NCI-H510A (cell line): Measurements from ENCODE around the gene RASL11A.
A peak's percentile ranks its signal among the peaks of the same experiment; 100 is the strongest.
"Not testable (repeated sequence)": the region's sequence is repeated elsewhere in the genome, so short reads cannot be mapped to it uniquely, and the experiment has no call there.

ENCODE experiments used
- DNase-seq: peaks from one replicate; lab custom pipeline; 2025; lab: John Stamatoyannopoulos, UW

Gene RASL11A, protein sequence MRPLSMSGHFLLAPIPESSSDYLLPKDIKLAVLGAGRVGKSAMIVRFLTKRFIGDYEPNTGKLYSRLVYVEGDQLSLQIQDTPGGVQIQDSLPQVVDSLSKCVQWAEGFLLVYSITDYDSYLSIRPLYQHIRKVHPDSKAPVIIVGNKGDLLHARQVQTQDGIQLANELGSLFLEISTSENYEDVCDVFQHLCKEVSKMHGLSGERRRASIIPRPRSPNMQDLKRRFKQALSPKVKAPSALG

DNA sequence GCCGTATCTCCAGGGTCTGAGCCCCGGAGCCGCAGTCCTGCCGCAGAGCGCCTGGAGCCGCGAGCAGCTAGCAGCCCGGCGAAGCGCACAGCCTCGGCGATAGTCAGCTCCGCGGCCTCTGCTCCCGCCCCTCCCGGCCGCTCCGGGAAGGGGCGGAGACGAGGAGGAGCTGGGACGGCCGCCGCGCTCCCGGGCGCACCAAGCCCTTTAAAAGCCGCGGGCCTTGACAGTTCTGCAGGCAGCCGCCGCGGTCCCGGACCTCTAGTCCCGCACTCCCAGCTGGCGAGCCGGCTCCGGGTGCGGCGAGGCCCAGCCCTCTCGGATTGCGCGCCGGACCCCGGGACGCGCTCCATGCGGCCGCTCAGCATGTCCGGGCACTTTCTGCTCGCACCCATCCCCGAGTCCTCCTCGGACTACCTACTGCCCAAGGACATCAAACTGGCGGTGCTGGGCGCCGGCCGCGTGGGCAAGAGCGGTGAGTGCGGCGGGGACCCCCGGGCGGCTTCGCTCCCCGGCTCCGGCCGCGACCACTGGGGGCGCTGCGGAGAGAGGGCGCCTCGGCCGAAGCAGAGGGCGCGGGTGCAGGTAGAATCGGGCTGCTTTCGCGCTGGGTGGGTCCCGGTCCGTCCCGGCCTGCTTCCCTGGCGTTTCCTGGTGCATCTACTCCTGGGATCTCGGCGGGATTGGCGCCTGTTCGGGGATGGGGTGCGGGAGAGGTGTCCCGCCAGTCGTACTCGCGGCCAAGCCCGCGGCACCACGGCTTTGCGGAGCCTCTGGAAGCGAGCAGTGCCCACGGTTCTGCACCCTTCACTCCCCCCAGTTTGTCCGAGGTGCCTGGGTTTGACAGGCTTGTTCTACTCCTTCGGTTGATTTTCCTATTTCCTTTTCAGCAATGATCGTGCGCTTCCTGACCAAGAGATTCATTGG, at the start of gene RASL11A:
Gene RASL11A (plus strand): TSS at position 237 of the 927 bp plus-strand sequence. CDS start 115 bp downstream, at position 352.
- DNase-seq = peak; percentile 67

DNA sequence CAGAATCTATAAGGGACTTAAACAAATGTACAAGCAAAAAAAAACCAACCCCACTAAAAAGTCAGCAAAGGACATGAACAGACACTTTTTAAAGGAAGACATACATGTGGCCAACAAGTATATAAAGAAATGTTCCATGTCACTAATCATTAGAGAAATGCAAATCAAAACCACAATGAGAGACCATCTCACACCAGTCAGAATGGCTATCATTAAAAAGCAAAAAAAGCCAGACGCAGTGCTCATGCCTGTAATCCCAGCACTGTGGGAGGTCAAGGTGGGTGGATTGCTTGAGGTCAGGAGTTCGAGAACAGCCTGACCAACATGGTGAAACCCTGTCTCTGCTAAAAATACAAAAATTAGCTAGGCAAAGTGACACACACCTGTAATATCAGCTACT, 48.5 kb upstream of the RASL11A start:
- DNase-seq = not testable (repeated sequence)

GRCh38 chr13:27226991-27227390, 43.6 kb upstream of the RASL11A start:
- DNase-seq = no peak

DNA sequence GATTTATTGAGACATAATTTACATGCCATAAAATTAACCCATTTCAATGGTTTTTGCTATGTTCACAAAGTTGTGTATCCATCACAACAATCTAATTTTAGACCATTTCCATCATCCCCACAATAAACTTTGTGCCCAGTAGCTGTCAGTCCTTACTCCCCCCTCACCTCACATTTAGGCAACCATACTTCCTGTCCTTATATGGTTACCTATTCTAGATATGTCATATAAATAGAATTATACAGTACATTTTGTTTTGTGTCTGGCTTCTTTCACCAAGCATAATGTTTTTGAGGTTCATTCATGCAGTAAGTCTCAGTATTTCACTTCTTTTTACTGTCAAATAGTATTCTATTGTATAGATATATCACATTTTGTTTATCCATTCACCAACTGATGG, 42.5 kb upstream of the RASL11A start:
- no peak for DNase-seq

- no peak for DNase-seq
Measured at GRCh38 chr13:27229642-27230041, 41.0 kb upstream of the RASL11A start.

GRCh38 chr13:27233964-27234363, 36.7 kb upstream of the RASL11A start:
- no peak for DNase-seq

DNA sequence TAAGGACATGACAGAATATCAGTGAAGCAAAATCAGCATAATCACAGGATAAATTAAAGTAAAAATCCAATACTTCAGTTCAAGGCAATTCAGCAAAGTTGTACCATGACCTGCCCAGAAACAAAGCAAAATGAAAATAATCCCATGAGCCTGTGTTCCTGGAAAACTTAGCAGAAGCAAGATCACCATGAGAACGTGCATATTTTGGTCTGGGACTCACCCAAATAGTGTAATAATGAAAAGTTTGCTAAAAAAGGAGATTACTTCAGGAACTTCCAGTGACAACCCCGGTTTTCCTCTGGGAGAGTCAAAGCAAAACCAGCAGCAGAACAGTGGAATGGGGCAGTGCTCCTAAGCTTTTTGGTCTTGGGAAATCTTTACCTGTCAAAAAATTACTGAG, 34.2 kb upstream of the RASL11A start:
- DNase-seq = no peak

GRCh38 chr13:27242702-27243101, 27.9 kb upstream of the RASL11A start:
- no peak for DNase-seq

DNA sequence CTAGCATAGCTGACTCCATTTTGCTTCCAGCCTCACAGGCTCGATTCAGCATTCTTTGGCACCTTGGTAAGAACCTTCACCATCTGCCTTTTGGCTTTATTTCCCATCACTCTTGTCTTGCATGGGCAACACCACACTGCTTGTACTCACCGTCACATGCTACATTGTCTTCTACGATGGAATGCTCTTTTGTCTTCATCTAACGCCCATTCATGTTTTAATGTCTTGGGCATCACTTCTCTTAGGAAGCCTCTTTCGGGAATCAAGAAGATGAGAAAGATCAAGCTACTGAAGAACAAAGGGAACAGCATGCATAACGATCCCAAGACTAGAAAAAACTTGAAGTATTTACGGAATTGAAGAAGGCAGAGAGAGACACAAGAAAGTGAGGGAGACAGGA, 25.0 kb upstream of the RASL11A start:
- DNase-seq = no peak

DNA sequence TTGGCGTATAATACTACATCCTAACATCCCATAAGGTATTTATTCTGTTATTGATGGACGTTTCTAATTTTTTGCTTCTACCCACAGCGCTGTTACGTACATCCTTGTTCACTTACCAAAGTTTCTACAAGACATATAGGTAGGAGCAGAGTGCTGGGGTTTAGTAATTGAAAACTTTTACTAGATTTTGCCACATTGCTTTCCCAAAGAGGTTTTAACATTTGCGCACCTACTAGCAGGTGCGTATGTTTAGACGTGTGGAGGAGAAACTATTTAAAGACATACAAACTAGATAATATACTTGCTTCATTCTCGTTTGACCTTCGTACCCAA, 19.8 kb upstream of the RASL11A start:
- no peak for DNase-seq

DNA sequence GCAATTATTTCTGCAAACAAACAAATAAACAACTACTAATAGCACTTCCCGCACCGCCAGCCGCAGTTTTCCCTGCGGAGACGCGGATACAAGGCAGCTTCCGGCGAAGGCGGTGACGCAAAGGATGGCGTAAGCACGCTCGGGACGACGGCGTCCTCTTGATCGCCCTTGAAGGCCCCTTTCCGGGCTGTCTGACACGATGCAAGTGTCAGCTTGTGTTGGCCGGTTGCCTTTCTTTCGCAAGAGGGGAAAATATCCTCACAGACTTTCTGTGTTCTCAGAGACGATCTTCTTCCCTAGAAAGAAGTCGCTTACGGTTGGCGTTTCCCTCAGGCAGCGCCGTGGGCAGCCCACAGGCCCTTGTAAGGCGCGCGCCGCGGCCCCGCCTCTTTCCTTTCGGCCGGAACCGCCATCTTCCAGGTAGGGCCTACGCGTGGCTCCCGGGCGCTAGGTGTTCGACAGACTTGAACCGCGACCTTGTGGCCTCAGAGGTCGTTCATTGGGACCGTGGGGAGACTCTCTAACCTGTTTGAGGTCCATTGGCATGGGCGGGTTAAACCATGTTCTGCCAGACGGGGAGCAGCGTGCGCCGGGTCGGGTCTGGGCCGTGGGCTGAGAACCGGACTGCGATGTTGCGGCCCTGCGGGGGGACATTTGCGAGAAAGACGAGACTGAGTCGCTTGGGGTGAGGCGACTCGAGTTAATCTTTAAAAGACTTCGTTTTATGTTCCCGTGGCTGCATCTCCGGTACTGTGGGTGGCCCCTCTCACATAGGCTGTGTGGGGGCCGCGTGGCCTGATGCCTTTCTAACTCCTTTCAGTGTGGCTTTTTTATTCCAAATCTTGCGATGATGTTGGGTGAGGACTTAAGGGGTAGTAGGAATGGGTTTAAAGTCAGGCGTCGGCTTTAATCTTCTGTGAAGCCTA, 19.2 kb upstream of the RASL11A start, which contains the start of gene RPL21:
Gene RPL21 (plus strand): TSS at position 393 of the 926 bp plus-strand sequence. CDS start 2,219 bp downstream, outside the sequence.
- DNase-seq = peak; percentile 77

DNA sequence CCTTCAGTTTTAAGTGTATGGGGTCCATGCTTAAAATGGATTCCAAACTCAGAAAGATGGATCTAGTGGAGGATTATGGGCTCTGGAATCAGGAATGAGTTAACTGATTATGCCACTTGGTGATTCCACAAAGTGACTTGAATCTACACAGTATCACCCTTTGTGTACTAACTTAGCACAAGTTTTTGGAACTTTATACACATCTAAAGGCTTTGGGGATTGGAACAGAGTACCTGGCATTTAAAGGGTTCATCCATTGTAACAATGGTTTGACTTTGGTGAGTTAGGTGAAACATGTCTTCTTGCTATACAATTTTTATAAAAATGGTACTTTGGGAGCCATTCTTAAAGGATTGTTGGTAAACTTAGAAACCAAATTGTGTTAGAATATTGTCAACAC, 18.2 kb upstream of the RASL11A start:
- DNase-seq = no peak

- DNase-seq = no peak
Measured at GRCh38 chr13:27257233-27257568, 13.4 kb upstream of the RASL11A start.

DNA sequence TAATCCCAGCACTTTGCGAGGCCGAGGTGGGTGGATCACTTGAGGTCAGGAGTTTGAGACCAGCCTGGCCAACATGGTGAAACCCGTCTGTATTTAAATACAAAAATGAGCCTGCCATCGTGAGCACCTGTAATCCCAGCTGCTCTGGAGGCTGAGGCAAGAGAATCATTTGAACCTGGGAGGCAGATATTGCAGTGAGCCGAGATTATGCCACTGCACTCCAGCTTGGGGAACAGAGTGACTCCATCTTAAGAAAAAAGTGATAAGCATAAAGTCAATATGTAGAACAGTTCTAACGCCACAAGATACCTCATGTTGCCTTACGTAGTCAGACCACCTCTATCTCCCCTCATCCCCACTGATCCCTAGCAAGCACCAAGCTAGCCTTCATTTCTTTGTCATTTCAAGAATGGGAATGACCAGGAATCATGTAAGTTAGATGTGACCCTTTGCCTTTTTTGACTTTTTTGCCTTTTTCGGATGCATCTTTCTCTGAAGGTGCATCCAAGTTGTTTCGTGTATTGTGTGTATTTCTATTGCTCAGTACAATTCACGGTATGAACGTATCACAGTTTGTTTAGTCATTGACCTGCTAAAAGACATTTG, 12.9 kb upstream of the RASL11A start:
- DNase-seq = no peak

- no peak for DNase-seq
Measured at GRCh38 chr13:27258637-27259386, 11.8 kb upstream of the RASL11A start.

DNA sequence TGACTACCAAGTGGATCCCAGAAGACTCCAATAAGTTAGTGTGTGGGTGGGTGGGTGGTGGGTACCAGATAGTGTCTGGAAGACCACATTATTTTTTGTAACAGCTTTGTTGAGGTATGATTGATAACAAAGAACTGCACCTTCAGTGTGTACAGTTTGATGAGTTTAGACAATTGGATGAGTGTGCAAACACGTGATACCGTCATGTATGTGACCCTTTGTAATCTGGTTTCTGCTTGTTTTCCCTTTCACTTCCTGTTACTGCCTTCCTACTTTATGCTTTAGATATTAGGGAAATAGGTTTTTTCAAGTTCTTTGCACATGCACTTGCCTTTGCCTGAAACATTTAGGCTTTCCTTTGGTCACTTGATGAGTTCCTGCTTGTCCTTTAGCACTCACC, 10.8 kb upstream of the RASL11A start:
- no peak for DNase-seq

- no peak for DNase-seq
Measured at GRCh38 chr13:27261396-27261795, 9.2 kb upstream of the RASL11A start.

DNA sequence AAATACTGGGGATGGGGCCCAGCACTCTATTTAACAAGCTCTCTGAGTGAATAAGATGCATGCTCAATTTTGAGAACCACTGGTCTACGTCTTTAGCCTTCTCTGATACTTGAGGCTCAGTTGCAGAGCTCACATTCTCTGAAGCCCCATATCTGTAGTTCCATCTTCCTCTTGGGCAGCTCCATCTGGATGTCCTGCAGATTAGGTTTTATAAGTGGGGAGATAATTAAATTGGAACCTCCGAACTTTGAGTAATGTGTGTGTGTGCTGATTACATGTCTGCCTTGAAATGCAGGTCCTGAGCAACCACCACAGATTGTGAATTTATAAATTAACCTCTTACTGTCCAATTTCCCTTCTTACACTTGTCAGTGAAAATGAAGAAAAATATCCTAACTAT, 7.2 kb upstream of the RASL11A start:
- DNase-seq = no peak

DNA sequence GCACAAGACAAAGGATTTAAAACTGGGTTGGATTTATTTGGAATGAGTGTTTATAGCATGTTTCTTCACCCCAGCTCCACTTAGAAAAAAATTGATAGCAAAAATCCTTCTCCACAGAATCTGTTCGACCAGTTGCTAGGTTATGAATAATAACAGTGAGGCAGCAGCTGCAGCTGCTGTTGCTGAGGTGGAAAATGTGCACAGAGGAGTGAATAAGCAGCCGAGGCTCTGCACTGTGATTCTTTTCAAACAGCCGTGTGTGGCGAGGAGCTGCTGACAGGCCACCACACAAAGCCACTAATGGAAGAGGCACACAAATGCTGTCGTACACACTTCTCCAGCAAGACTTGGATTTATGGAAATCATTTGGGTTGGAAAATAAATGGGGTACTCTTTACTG, 6.4 kb upstream of the RASL11A start:
- DNase-seq = no peak

DNA sequence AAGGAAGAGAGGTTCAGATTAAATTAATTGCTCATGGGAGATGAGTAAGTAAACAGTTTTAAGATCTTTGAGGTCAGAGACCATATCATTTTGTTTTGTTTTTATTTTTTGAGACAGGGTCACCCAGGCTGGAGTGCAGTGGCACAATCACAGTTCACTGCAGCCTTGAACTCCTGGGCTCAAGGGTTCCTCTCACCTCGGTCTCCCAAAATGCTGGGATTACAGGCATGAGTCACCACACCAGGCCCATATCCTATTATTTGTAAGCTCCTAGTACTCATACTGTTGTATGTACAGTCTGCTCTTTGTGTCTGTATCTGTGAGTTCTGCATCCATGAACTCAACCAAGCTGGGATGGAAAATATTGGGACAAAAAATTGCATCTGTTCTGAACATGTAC, 6.0 kb upstream of the RASL11A start:
- DNase-seq = no peak

DNA sequence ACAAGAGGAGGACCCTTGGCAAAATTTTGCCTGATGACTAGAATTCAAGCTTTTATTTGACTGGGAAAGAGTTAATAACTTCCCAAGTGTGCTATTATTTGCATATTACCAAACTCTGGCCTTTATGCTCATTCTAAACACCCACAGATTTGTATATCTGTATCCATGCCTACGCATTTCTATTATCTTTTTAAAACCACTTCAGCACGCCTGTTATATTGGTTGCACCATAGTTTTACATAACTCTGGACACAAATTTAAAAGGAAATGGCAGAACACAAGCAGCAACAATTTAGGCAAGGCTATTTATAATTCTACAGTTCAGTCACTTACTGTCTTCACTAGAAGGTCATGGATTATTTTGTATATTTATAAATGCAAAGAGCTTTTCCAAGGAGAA, 3.7 kb upstream of the RASL11A start:
- DNase-seq = no peak
